GM12892 (cell line): ENCODE data around the gene GPR55.

Experiments used
- POLR2A ChIP-seq: IDR thresholded peaks from 2 replicates; pipeline ENCODE4 v1.6.1; 2011; ENCODE audit warnings: low read depth, low read length, control low read depth
- TAF1 ChIP-seq: IDR thresholded peaks from 2 replicates; pipeline ENCODE4 v1.6.1; 2011; ENCODE audit warnings: low read depth, mild to moderate bottlenecking, control low read depth, low read length, borderline replicate concordance

DNA sequence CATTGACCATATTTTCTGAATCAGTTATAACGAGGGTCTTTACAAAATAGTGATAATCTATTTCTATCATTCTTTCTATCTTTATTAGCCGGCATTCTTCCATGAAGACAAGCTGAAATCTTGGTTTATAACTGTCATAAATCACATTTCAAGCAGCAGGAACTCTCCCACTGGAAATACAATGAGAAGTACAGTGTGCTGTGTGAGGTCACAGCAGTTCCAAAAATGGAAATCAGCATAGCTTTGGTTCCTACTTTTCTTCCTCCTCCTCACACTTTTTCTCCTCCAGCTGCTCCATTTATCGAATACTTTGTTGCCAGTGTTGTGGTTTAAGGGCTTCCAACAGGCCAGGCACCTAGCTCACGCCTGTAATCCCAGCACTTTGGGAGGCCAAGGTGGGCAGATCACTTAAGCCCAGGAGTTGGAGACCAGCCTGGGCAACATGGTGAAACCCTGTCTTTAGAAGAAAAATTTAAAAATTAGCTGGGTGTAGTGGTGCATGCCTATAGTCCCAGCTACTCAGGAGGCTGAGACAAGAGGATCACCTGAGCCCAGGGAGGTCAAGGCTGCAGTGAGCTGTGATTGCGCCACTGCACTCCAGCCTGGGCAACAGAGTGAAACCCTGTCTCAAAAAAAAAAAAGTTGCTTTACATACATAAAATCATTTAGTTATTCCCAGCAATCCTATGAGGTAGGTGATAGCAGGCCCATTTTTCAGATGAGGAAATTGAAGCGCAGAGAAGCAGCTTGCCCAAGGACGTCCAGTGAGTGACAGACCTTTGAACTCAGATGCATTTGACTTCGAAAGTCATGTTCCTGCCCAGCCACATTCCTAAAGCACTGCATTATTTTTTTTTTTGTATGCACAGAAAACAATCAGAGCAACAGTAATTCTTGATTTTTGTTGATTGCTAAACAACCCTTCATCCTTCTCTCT lies 34.0 kb upstream of the GPR55 start:
- TF ChIP-seq TAF1, result no peak
- TF ChIP-seq POLR2A, result no peak
